ENCODE measurements around the gene DPEP1. TPM values are rescaled to one million over a fixed set of nuclear protein-coding genes. Genes with fewer than 3 reads are reported as not detected.
"Not testable (repeated sequence)": the region's sequence is repeated elsewhere in the genome, so short reads cannot be mapped to it uniquely, and the experiment has no call there.

Gene DPEP1
- total RNA-seq, 1 donor from 2014 or later: not detected

GRCh38 chr16:89660146-89660545 is 46.7 kb downstream of the DPEP1 start:
- ATAC-seq (no peak), DNase-seq (ENCODE audit: low spot score) (no peak)
- intact Hi-C loops (cut with DNase I): no loop called here

GRCh38 chr16:89661215-89661614 is 47.8 kb downstream of the DPEP1 start:
- ATAC-seq (no peak), DNase-seq (ENCODE audit: low spot score) (no peak)
- intact Hi-C loops (cut with DNase I): no loop called here

GRCh38 chr16:89664238-89664637 is 50.8 kb downstream of the DPEP1 start:
- ATAC-seq; DNase-seq (ENCODE audit: low spot score); intact Hi-C loops (cut with DNase I): not testable (repeated sequence)

GRCh38 chr16:89667000-89667399 is 53.6 kb downstream of the DPEP1 start:
- DNase-seq (ENCODE audit: low spot score); ATAC-seq; intact Hi-C loops (cut with DNase I): not testable (repeated sequence)

- intact Hi-C loops (cut with DNase I): no loop called here
- no peak for DNase-seq (ENCODE audit: low spot score)
- no peak for ATAC-seq
These were observed 54.2 kb downstream of the DPEP1 start for GRCh38 chr16:89667633-89668032.

GRCh38 chr16:89668790-89669158 is 55.3 kb downstream of the DPEP1 start:
- no peak for DNase-seq (ENCODE audit: low spot score)
- ATAC-seq: no peak
- intact Hi-C loops (cut with DNase I): no loop called here

GRCh38 chr16:89669755-89670154 is 56.3 kb downstream of the DPEP1 start:
- ATAC-seq (no peak), DNase-seq (ENCODE audit: low spot score) (no peak)
- intact Hi-C loops (cut with DNase I): no loop called here

- no peak for DNase-seq (ENCODE audit: low spot score)
- ATAC-seq: no peak
- intact Hi-C loops (cut with DNase I): no loop called here
These were observed 57.3 kb downstream of the DPEP1 start for GRCh38 chr16:89670496-89671431.

- ATAC-seq; DNase-seq (ENCODE audit: low spot score); intact Hi-C loops (cut with DNase I): not testable (repeated sequence)
These were observed 58.1 kb downstream of the DPEP1 start for GRCh38 chr16:89671565-89671964.

- intact Hi-C loops (cut with DNase I): no loop called here
- ATAC-seq: no peak
These were observed 58.9 kb downstream of the DPEP1 start for GRCh38 chr16:89672177-89672941.

GRCh38 chr16:89678258-89678657 is 64.8 kb downstream of the DPEP1 start:
- no peak for ATAC-seq
- no peak for DNase-seq (ENCODE audit: low spot score)
- intact Hi-C loops (cut with DNase I): no loop called here

More at GRCh38 chr16:89672177-89672941, 58.9 kb downstream of the DPEP1 start:
- DNase-seq (ENCODE audit: low spot score): no peak

- ATAC-seq (peak; percentile 14), DNase-seq (ENCODE audit: low spot score) (no peak)
- intact Hi-C loops (cut with DNase I): no loop called here
These were observed 72.5 kb downstream of the DPEP1 start for GRCh38 chr16:89685916-89686315.

GRCh38 chr16:89686520-89687091 is 73.2 kb downstream of the DPEP1 start, which contains the start of gene CDK10:
Gene CDK10 (plus strand): TSS chr16:89686689. CDS start chr16:89686711, 22 bp downstream.
- intact Hi-C loops (cut with DNase I): no loop called here
- ATAC-seq: peak; percentile 97
- DNase-seq (ENCODE audit: low spot score): peak; percentile 94

GRCh38 chr16:89687092-89687940 is 73.9 kb downstream of the DPEP1 start:
- DNase-seq (ENCODE audit: low spot score) (no peak), ATAC-seq (peak; percentile 26)
- intact Hi-C loops (cut with DNase I): no loop called here

Other genes with a start within 250 kb of the DPEP1 start
- 140 TPM for gene ANKRD11, start 123.1 kb upstream of the DPEP1 start, total RNA-seq
- gene SPG7, start 105.2 kb upstream of the DPEP1 start, total RNA-seq: 104 TPM
- gene RPL13, start 53.0 kb upstream of the DPEP1 start, total RNA-seq: 1,500 TPM
- gene CPNE7, start 37.9 kb upstream of the DPEP1 start, total RNA-seq: not detected
- gene CHMP1A, start 44.1 kb downstream of the DPEP1 start, total RNA-seq: 55.8 TPM
- gene SPATA33, start 44.2 kb downstream of the DPEP1 start, total RNA-seq: 6.5 TPM
- 58.8 TPM for gene CDK10, start 73.0 kb downstream of the DPEP1 start, total RNA-seq
- 10.6 TPM for gene SPATA2L, start 88.1 kb downstream of the DPEP1 start, total RNA-seq
- gene VPS9D1, start 107.3 kb downstream of the DPEP1 start, total RNA-seq: 14.2 TPM
- 39.8 TPM for gene ZNF276, start 107.9 kb downstream of the DPEP1 start, total RNA-seq
- gene FANCA, start 203.0 kb downstream of the DPEP1 start, total RNA-seq: 5.3 TPM
- gene SPIRE2, start 214.8 kb downstream of the DPEP1 start, total RNA-seq: 3.2 TPM

Data from sciatic nerve (tissue), 2 donors.